BJ (cell line): ENCODE measurements around the gene DNM1. TPM values are rescaled to one million over a fixed set of nuclear protein-coding genes. Genes with fewer than 3 reads are reported as not detected.

ENCODE experiments used
- CTCF ChIA-PET: fragments of 350-600 bp; formaldehyde crosslinking; extraction: SDS; loops from one replicate; lab custom pipeline; 2021; ENCODE audit warnings: antibody characterized with exemption, inconsistent platforms; lab: Yijun Ruan, JAX
- POLR2A ChIA-PET: fragments of 300-600 bp; sonication (Branson Sonifier 250); formaldehyde crosslinking; extraction: SDS; loops from one replicate; lab custom pipeline; 2021; ENCODE audit warnings: antibody characterized with exemption; lab: Charles Lee
- DNase-seq: peaks from one replicate; pipeline ENCODE4 v3.0.0-alpha.2; 2011; ENCODE audit warnings: low read depth
- H3K27me3 ChIP-seq: 2 replicates; pipeline ENCODE4 v1.6.0; 2011; ENCODE audit warnings: low read length; ENCODE audit not compliant: control insufficient read depth, insufficient read depth
- H3K36me3 ChIP-seq: 2 replicates; pipeline ENCODE4 v1.5.1; 2011; ENCODE audit warnings: low read length; ENCODE audit not compliant: control insufficient read depth, insufficient read depth
- H3K4me3 ChIP-seq: 2 replicates; pipeline ENCODE4 v1.5.1; 2011; ENCODE audit warnings: low read depth, mild to moderate bottlenecking, control low read depth, low read length
- CTCF ChIP-seq: IDR thresholded peaks from 2 replicates; pipeline ENCODE4 v1.5.1; 2011; ENCODE audit warnings: low read depth, mild to moderate bottlenecking, control low read depth, inconsistent platforms, low read length, moderate library complexity; ENCODE audit not compliant: insufficient read depth
- polyA plus RNA-seq: library from polyadenylated mRNA; depleted of rRNA; stranded (reverse); fragments of >200 nt; gene quantifications from 2 replicates; pipeline ENCODE4 v1.2.3, GENCODE V29; 2011

Gene DNM1
- polyA plus RNA-seq, 1 experiment = 8.4 TPM

DNA sequence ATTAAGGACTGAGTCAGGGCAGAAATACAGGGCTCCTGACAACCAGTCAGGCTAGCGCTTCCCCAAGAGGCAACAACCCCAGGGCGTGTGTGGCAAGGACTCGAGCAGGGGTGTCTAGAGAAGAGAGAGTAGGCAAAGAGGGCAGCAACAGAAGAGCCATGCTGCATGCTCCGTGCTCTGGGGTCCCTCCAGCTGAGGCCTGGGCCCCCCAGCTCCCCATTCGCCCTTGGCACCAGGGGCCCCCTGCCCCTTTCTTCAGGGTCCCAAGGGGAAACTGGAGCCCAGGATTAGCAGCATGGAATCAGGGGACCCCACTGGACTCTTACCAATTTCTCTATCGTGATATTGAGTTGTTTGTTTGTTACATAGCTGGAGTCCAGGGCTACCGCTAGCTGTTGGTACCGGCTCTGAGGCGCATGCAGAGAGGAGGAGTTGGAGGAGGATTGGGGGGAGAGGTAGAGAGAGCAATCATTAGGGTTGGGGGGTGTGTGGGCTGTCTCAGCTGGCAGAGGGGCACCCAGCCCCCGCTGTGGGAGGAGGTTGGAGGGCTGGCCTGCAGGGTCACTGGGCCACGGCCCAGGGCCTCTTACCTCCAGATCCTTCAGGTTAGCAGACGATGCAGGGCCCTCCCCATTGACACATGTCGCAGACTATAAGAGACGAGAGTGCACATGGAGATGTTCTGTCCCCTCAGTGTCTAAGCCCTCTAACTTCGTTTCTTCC, 63.9 kb downstream of the DNM1 start:
- no peak for DNase-seq
- H3K4me3 ChIP-seq = no peak overlapping the region
- no peaks in the 10 kb centered on the region for H3K27me3 ChIP-seq
- TF ChIP-seq CTCF = no peak
- H3K36me3 ChIP-seq = peaks cover 43% of the 10 kb centered on the region
- POLR2A ChIA-PET = no interaction called here
- CTCF ChIA-PET = no interaction called here

- ChIA-PET POLR2A (no interaction called here), CTCF (interaction anchor here (0.9 kb wide), 1 partner anchor 16 kb away, joined by 3 read pairs; no protein-coding TSS in a partner anchor)
- H3K27me3 ChIP-seq = no peaks in the 10 kb centered on the region
- peaks cover 37% of the 10 kb centered on the region for H3K36me3 ChIP-seq
- no peak for DNase-seq
- H3K4me3 ChIP-seq = no peak overlapping the region
- TF ChIP-seq CTCF = no peak
These were observed 67.9 kb downstream of the DNM1 start for GRCh38 chr9:128271112-128271511.

DNA sequence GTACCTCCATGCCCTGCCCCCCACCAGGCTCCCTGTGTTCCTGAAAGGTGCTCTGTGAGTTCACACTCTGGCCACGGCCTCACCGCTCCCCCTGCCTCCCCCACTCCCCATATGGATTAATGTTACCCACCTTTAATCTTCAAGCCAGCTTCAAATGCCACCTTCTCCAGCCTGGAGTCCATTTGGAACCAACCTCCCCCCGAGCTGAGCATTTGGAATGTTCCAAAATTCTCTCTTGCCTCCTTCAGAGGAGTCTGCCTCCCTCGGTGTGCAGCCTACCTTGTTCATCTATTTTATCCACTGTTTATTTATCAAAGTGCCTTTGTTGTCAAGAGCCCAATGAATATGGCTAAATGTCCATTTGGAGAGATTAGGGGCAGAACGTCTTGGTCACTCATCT, 68.3 kb downstream of the DNM1 start:
- Histone ChIP-seq H3K27me3 (no peaks in the 10 kb centered on the region), H3K4me3 (no peak overlapping the region), H3K36me3 (peaks cover 35% of the 10 kb centered on the region)
- ChIA-PET CTCF (interaction anchor here (0.9 kb wide), 1 partner anchor 16 kb away, joined by 3 read pairs; no protein-coding TSS in a partner anchor), POLR2A (no interaction called here)
- no peak for TF ChIP-seq CTCF
- DNase-seq = no peak

- CTCF ChIA-PET = interaction anchor here (1.6 kb wide), 1 partner anchor 19 kb away, joined by 4 read pairs; no protein-coding TSS in a partner anchor
These were observed 71.1 kb downstream of the DNM1 start for GRCh38 chr9:128274245-128274644.

More at GRCh38 chr9:128274245-128274644, 71.1 kb downstream of the DNM1 start:
- Histone ChIP-seq H3K27me3 (no peaks in the 10 kb centered on the region), H3K4me3 (peak overlapping the region; percentile 91), H3K36me3 (peaks cover 18% of the 10 kb centered on the region)
- POLR2A ChIA-PET = no interaction called here
- no peak for DNase-seq
- TF ChIP-seq CTCF = no peak
